Colonic mucosa (tissue), 4 donors: ENCODE measurements around the gene NOTUM. TPM values are rescaled to one million over a fixed set of nuclear protein-coding genes. Genes with fewer than 3 reads are reported as not detected.

Experiments
- DNase-seq: peaks from one replicate; pipeline ENCODE4 v3.0.0-alpha.2; 2020
- H3K27ac ChIP-seq: fragments of 200-600 bp; one replicate; pipeline ENCODE4 v1.8.0; 2021
- H3K27me3 ChIP-seq: fragments of 200-600 bp; one replicate; pipeline ENCODE4 v1.8.0; 2021
- H3K36me3 ChIP-seq: fragments of 200-600 bp; one replicate; pipeline ENCODE4 v1.8.0; 2021
- H3K4me1 ChIP-seq: fragments of 200-600 bp; one replicate; pipeline ENCODE4 v1.8.0; 2021; ENCODE audit warnings: mild to moderate bottlenecking
- H3K4me3 ChIP-seq: fragments of 200-600 bp; one replicate; pipeline ENCODE4 v1.8.0; 2021
- H3K9ac ChIP-seq, 2 donors: one replicate each; pipeline ENCODE4 v1.7.0; 2013; ENCODE audit warnings: control low read depth in 2 of 2, low read depth in 2 of 2, low read length in 2 of 2
- H3K9me3 ChIP-seq: fragments of 200-600 bp; one replicate; pipeline ENCODE4 v1.8.0; 2021
- CTCF ChIP-seq: fragments of 200-600 bp; IDR thresholded peaks from one replicate; pipeline ENCODE4 v1.8.0; 2022; ENCODE audit warnings: antibody characterized with exemption, mild to moderate bottlenecking
- intact Hi-C: fragments of 100-400 bp; cut with DNase I; formaldehyde crosslinking; loops from one replicate; pipeline ENCODE4 v1.14.1; 2022
- total RNA-seq, 2 donors: library from RNA; stranded (reverse); fragmentation: NEBNext Ultra II Directional in 1 of 2; extraction: Animal tissue kit (Norgen Biotek cat#: 25700) in 1 of 2; gene quantifications; one replicate each; pipeline ENCODE4 v1.2.1, GENCODE V29; 2021
- donor health status: healthy.
- donor health status: DM: no; HTN: no; CAD: no.
- donor health status: DM: no; HTN: no; CAD: no.

NOTUM gene
- total RNA-seq, 2 donors from 2014 or later: 0.57 TPM; not detected in 1

- peak; percentile 74 for DNase-seq
- TF ChIP-seq CTCF: peak; percentile 54
- H3K4me1 ChIP-seq: peaks cover 8% of the 10 kb centered on the region
- H3K36me3 ChIP-seq: no peaks in the 10 kb centered on the region
- H3K27me3 ChIP-seq: peaks cover 52% of the 10 kb centered on the region
- H3K4me3 ChIP-seq: peak overlapping the region; percentile 48
- H3K9me3 ChIP-seq: no peaks in the 10 kb centered on the region
- H3K9ac ChIP-seq: peak overlapping the region in 1 of 2 donors; percentile 35
- intact Hi-C loops: loop anchor here (1.0 to 5.0 kb wide), 2 partner anchors 61 to 198 kb away; no protein-coding TSS in a partner anchor
- no peak overlapping the region for H3K27ac ChIP-seq
These were observed 1.4 kb downstream of the NOTUM start for GRCh38 chr17:81959362-81960129.

- Histone ChIP-seq H3K4me1 (peaks cover 8% of the 10 kb centered on the region), H3K27ac (no peak overlapping the region), H3K9me3 (no peaks in the 10 kb centered on the region), H3K4me3 (no peak overlapping the region), H3K27me3 (peaks cover 45% of the 10 kb centered on the region), H3K36me3 (no peaks in the 10 kb centered on the region), H3K9ac (no peak overlapping the region)
- TF ChIP-seq CTCF: no peak
- DNase-seq: no peak
- intact Hi-C loops: loop anchor here (1.0 to 5.0 kb wide), 2 partner anchors 62 to 199 kb away; no protein-coding TSS in a partner anchor
These were observed 2.2 kb downstream of the NOTUM start for GRCh38 chr17:81958633-81959342.

- Histone ChIP-seq H3K36me3 (no peaks in the 10 kb centered on the region), H3K4me3 (no peak overlapping the region), H3K4me1 (peaks cover 8% of the 10 kb centered on the region), H3K27me3 (peaks cover 38% of the 10 kb centered on the region), H3K9me3 (no peaks in the 10 kb centered on the region), H3K27ac (no peak overlapping the region), H3K9ac (no peak overlapping the region)
- intact Hi-C loops: loop anchor here (5.0 kb wide), 1 partner anchor 199 kb away; no protein-coding TSS in a partner anchor
- no peak for DNase-seq
- TF ChIP-seq CTCF: no peak
These were observed 3.1 kb downstream of the NOTUM start for GRCh38 chr17:81957691-81958432.

GRCh38 chr17:81956607-81957589, 4.1 kb downstream of the NOTUM start:
- Histone ChIP-seq H3K27ac (no peak overlapping the region), H3K9me3 (no peaks in the 10 kb centered on the region), H3K27me3 (peaks cover 28% of the 10 kb centered on the region), H3K4me1 (peaks cover 8% of the 10 kb centered on the region), H3K9ac (no peak overlapping the region), H3K4me3 (no peak overlapping the region), H3K36me3 (no peaks in the 10 kb centered on the region)
- no peak for DNase-seq
- TF ChIP-seq CTCF: no peak
- intact Hi-C loops: loop anchor here (5.0 kb wide), 1 partner anchor 200 kb away; no protein-coding TSS in a partner anchor
